ENCODE results near the gene ATF4. TPM values are rescaled to one million over a fixed set of nuclear protein-coding genes. Genes with fewer than 3 reads are reported as not detected.
A peak's percentile ranks its signal among the peaks of the same experiment; 100 is the strongest.

ATF4 gene
- total and polyA plus RNA-seq, 2 of the 13 experiments (the other 11 are each of a cell fraction or from before 2014, with no cell fraction given): 486 to 1,297 TPM

DNA sequence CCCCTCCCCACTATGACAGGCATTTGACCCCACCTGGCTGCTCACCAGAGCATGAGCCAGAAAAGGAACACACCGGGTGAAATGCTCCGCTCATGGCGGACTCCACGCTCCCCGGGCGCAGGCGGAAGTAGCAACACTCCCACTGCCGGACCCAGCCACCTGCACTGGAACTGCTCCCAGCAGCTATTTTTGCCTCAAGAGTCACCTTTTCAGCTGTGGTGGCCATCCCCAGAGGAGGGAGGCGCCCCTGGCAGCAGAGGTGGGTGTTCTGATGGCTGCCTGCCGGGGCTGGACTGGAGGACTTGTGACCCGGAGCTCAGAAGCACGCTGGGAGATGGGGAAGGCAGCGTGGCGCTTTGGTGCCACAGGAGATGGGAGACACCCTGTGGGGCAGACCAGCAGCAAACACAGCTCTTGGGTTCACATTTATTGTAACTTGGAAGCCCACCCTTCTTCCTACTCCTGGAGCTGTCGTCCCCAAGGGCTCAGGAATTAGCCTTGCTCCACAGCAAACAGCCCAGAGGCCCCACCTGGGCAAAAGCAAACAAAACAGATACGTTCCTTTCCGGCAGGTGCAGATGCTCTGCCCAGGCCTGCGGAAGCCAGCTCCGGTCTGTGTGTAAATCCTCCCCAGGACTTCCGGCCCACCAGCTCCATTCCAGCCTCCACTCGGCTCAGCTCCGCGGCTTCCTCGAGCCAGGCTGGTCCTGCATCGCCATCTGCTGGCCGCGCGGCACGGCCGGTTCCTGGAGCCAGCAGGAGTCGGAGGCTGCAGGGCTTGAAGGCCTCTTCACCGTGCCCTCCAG is 8.5 kb downstream of the ATF4 start (continued):
- TF ChIP-seq, protein P1, sequence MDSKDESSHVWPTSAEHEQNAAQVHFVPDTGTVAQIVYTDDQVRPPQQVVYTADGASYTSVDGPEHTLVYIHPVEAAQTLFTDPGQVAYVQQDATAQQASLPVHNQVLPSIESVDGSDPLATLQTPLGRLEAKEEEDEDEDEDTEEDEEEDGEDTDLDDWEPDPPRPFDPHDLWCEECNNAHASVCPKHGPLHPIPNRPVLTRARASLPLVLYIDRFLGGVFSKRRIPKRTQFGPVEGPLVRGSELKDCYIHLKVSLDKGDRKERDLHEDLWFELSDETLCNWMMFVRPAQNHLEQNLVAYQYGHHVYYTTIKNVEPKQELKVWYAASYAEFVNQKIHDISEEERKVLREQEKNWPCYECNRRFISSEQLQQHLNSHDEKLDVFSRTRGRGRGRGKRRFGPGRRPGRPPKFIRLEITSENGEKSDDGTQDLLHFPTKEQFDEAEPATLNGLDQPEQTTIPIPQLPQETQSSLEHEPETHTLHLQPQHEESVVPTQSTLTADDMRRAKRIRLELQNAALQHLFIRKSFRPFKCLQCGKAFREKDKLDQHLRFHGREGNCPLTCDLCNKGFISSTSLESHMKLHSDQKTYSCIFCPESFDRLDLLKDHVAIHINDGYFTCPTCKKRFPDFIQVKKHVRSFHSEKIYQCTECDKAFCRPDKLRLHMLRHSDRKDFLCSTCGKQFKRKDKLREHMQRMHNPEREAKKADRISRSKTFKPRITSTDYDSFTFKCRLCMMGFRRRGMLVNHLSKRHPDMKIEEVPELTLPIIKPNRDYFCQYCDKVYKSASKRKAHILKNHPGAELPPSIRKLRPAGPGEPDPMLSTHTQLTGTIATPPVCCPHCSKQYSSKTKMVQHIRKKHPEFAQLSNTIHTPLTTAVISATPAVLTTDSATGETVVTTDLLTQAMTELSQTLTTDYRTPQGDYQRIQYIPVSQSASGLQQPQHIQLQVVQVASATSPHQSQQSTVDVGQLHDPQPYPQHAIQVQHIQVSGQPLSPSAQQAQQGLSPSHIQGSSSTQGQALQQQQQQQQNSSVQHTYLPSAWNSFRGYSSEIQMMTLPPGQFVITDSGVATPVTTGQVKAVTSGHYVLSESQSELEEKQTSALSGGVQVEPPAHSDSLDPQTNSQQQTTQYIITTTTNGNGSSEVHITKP (CRISPR knock-in tag; IDR thresholded peaks at IDR 0.05; ENCODE audit: low read depth): 0 out of 2 replicates have a peak, but pooled peaks have one; percentile 32
- no peak for TF ChIP-seq NFRKB (IDR thresholded peaks at IDR 0.05)
- TF ChIP-seq, protein P2, sequence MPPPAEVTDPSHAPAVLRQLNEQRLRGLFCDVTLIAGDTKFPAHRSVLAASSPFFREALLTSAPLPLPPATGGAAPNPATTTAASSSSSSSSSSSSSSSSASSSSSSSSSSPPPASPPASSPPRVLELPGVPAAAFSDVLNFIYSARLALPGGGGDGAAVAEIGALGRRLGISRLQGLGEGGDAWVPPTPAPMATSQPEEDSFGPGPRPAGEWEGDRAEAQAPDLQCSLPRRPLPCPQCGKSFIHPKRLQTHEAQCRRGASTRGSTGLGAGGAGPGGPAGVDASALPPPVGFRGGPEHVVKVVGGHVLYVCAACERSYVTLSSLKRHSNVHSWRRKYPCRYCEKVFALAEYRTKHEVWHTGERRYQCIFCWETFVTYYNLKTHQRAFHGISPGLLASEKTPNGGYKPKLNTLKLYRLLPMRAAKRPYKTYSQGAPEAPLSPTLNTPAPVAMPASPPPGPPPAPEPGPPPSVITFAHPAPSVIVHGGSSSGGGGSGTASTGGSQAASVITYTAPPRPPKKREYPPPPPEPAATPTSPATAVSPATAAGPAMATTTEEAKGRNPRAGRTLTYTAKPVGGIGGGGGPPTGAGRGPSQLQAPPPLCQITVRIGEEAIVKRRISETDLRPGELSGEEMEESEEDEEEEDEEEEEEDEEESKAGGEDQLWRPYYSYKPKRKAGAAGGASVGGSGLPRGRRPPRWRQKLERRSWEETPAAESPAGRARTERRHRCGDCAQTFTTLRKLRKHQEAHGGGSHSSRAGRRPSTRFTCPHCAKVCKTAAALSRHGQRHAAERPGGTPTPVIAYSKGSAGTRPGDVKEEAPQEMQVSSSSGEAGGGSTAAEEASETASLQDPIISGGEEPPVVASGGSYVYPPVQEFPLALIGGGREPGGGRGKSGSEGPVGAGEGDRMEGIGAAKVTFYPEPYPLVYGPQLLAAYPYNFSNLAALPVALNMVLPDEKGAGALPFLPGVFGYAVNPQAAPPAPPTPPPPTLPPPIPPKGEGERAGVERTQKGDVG (CRISPR knock-in tag; IDR thresholded peaks at IDR 0.05; ENCODE audit: borderline replicate concordance): peak; percentile 44; the same call in 1 of the 2 replicates
- TF ChIP-seq, protein P3, sequence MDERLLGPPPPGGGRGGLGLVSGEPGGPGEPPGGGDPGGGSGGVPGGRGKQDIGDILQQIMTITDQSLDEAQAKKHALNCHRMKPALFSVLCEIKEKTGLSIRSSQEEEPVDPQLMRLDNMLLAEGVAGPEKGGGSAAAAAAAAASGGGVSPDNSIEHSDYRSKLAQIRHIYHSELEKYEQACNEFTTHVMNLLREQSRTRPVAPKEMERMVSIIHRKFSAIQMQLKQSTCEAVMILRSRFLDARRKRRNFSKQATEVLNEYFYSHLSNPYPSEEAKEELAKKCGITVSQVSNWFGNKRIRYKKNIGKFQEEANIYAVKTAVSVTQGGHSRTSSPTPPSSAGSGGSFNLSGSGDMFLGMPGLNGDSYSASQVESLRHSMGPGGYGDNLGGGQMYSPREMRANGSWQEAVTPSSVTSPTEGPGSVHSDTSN (CRISPR knock-in tag; IDR thresholded peaks at IDR 0.05): no peak
- TF ChIP-seq, protein P4, sequence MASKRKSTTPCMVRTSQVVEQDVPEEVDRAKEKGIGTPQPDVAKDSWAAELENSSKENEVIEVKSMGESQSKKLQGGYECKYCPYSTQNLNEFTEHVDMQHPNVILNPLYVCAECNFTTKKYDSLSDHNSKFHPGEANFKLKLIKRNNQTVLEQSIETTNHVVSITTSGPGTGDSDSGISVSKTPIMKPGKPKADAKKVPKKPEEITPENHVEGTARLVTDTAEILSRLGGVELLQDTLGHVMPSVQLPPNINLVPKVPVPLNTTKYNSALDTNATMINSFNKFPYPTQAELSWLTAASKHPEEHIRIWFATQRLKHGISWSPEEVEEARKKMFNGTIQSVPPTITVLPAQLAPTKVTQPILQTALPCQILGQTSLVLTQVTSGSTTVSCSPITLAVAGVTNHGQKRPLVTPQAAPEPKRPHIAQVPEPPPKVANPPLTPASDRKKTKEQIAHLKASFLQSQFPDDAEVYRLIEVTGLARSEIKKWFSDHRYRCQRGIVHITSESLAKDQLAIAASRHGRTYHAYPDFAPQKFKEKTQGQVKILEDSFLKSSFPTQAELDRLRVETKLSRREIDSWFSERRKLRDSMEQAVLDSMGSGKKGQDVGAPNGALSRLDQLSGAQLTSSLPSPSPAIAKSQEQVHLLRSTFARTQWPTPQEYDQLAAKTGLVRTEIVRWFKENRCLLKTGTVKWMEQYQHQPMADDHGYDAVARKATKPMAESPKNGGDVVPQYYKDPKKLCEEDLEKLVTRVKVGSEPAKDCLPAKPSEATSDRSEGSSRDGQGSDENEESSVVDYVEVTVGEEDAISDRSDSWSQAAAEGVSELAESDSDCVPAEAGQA (IDR thresholded peaks at IDR 0.05; ENCODE audit: low read depth): peak; percentile 61; the same call in 1 of the 2 replicates
- TF ChIP-seq, protein P4 (CRISPR knock-in tag; IDR thresholded peaks at IDR 0.05; ENCODE audit: borderline replicate concordance): no peak
- TF ChIP-seq ZNF7 (CRISPR knock-in tag; IDR thresholded peaks at IDR 0.05): no peak
- TF ChIP-seq HDAC6 (IDR thresholded peaks at IDR 0.05; ENCODE audit: low read depth, low read length): no peak
- TF ChIP-seq, protein P5, sequence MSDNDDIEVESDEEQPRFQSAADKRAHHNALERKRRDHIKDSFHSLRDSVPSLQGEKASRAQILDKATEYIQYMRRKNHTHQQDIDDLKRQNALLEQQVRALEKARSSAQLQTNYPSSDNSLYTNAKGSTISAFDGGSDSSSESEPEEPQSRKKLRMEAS (IDR thresholded peaks at IDR 0.05): peak; percentile 73; the same call in 1 of the 2 replicates
- no peak for TF ChIP-seq FOXK2 (IDR thresholded peaks at IDR 0.05)
- TF ChIP-seq ZBTB38 (CRISPR knock-in tag; IDR thresholded peaks at IDR 0.05): peak; percentile 69
- TF ChIP-seq CREB1 (IDR thresholded peaks at IDR 0.05): no peak
- no peak for TF ChIP-seq CREB1 (CRISPR knock-in tag; IDR thresholded peaks at IDR 0.05)
- TF ChIP-seq ZFP36 (IDR thresholded peaks at IDR 0.05; ENCODE audit: borderline replicate concordance, low read depth, low read length, partially characterized antibody): no peak
- TF ChIP-seq ZNF264 (CRISPR knock-in tag; IDR thresholded peaks at IDR 0.05): peak; percentile 72; the same call in 1 of the 2 replicates

Data from HepG2 (cell line).